HepG2 (cell line): ENCODE results near the gene CDT1. TPM values are rescaled to one million over a fixed set of nuclear protein-coding genes. Genes with fewer than 3 reads are reported as not detected.

Experiments used
- PHF20 ChIP-seq: sonication (generic); formaldehyde crosslinking; IDR thresholded peaks from 2 replicates; pipeline ENCODE4 v1.5.0; 2020; ENCODE audit warnings: mild to moderate bottlenecking, missing genetic modification reagents
- PHF5A ChIP-seq: IDR thresholded peaks from one replicate; pipeline ENCODE4 v1.6.1; 2018; ENCODE audit warnings: low read depth, missing genetic modification reagents; ENCODE audit not compliant: unreplicated experiment
- ZNF10 ChIP-seq: sonication (generic); formaldehyde crosslinking; IDR thresholded peaks from 2 replicates; pipeline ENCODE4 v1.4.0; 2020; ENCODE audit warnings: mild to moderate bottlenecking, low read depth, missing genetic modification reagents, borderline replicate concordance
- ZNF230 ChIP-seq: sonication (generic); formaldehyde crosslinking; IDR thresholded peaks from 2 replicates; pipeline ENCODE4 v1.4.0; 2020; ENCODE audit warnings: mild to moderate bottlenecking, missing genetic modification reagents
- ZNF234 ChIP-seq: sonication (generic); formaldehyde crosslinking; conservative IDR thresholded peaks from 2 replicates; pipeline ENCODE4 v1.5.1; 2020; ENCODE audit warnings: mild to moderate bottlenecking, missing genetic modification reagents
- ZNF326 ChIP-seq: sonication (generic); formaldehyde crosslinking; IDR thresholded peaks from 2 replicates; pipeline ENCODE4 v1.4.0; 2020; ENCODE audit warnings: missing genetic modification reagents, borderline replicate concordance
- ZNF598 ChIP-seq: sonication (generic); formaldehyde crosslinking; IDR thresholded peaks from 2 replicates; pipeline ENCODE4 v1.5.1; 2020; ENCODE audit warnings: mild to moderate bottlenecking, missing genetic modification reagents, borderline replicate concordance
- ZNF619 ChIP-seq: sonication (generic); formaldehyde crosslinking; IDR thresholded peaks from 2 replicates; pipeline ENCODE4 v1.4.0; 2020; ENCODE audit warnings: mild to moderate bottlenecking, missing genetic modification reagents
- ZNF747 ChIP-seq: sonication (generic); formaldehyde crosslinking; IDR thresholded peaks from 2 replicates; pipeline ENCODE4 v1.8.1; 2023; ENCODE audit warnings: missing genetic modification reagents, mild to moderate bottlenecking, borderline replicate concordance
- ZSCAN22 ChIP-seq: sonication (generic); formaldehyde crosslinking; IDR thresholded peaks from 2 replicates; pipeline ENCODE4 v1.4.0; 2020; ENCODE audit warnings: mild to moderate bottlenecking, missing genetic modification reagents
- polyA plus RNA-seq, 8 experiments: library from polyadenylated mRNA; depleted of rRNA in 3 of 8; stranded (reverse) in 7 of 8; unstranded in 1 of 8; fragments of >200 nt; fragmentation: Illumina TruSeq in 4 of 8; extraction: Trizol in 4 of 8; gene quantifications; 2 replicates each; pipeline versions ENCODE4 v1.2.1 to v1.2.3, GENCODE V29; 2011 to 2016; ENCODE audit warnings: low read depth in 4 of 8, missing spikeins in 1 of 8, mixed read lengths in 1 of 8; ENCODE audit not compliant: insufficient read depth in 1 of 8
- total RNA-seq, 5 experiments: library from RNA; depleted of rRNA; stranded (reverse); fragments of >200 nt; fragmentation: Illumina TruSeq; extraction: Trizol; gene quantifications; 2 replicates each; pipeline ENCODE4 v1.2.3, GENCODE V29; 2016; ENCODE audit warnings: low read depth in 1 of 5
- TF ChIP-seq, protein P1 (sequence below): sonication (generic); formaldehyde crosslinking; IDR thresholded peaks from 2 replicates; pipeline ENCODE4 v1.4.0; 2020; ENCODE audit warnings: missing genetic modification reagents
- TF ChIP-seq, protein P2 (sequence below): sonication (generic); formaldehyde crosslinking; IDR thresholded peaks from 2 replicates; pipeline ENCODE4 v1.4.0; 2020; ENCODE audit warnings: missing genetic modification reagents
- TF ChIP-seq, protein P3 (sequence below): sonication (generic); formaldehyde crosslinking; IDR thresholded peaks from 2 replicates; pipeline ENCODE4 v1.9.0; 2021; ENCODE audit warnings: missing genetic modification reagents, mild to moderate bottlenecking, borderline replicate concordance
- TF ChIP-seq, protein P4 (sequence below): sonication (generic); formaldehyde crosslinking; IDR thresholded peaks from 2 replicates; pipeline ENCODE4 v1.4.0; 2020; ENCODE audit warnings: missing genetic modification reagents
- TF ChIP-seq, protein P5 (sequence below): sonication (generic); formaldehyde crosslinking; IDR thresholded peaks from 2 replicates; pipeline ENCODE4 v1.5.1; 2020; ENCODE audit warnings: missing genetic modification reagents, mild to moderate bottlenecking, borderline replicate concordance

CDT1 gene
- total and polyA plus RNA-seq, 2 of the 13 experiments (the other 11 are each of a cell fraction or from before 2014, with no cell fraction given), result 23.1 to 23.8 TPM

DNA sequence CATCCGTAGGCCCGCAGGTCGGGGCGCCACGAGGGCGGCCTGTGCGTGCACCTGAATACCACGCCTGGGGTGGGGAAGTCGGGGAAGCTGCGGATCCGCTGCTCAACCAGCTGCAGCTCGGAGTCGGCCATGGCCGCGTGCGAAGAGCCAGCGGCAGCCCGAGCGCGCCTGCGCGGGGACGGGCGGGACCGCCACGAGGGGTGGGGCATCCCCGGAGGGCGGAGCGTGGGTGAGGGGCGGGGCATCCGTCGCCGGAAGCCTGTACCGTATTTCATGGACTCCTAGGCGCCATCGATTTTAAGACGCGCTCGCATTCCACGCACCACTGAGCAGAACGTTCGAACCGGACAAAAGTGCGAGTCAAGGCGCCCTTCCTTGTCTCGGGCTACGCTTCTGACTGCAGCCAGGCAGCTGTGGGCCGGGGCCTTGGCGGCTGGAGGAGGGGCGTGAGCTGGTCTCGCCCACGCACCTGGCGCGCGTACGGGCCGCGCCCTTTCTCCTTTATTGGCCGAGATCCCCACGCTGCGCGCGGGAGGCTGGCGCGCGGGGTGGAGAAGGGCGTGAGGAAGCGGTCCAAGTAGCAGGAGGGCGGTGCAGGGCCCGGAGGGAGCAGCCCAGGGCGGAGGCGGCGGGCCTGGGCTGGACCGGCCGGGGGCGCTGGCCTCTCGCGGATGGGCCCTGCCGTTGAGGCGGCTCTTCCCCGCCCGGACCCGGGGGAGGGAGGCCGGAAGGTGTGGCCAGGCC lies 8.4 kb downstream of the CDT1 start, which contains the start of gene APRT (continued):
- TF ChIP-seq, protein P1, sequence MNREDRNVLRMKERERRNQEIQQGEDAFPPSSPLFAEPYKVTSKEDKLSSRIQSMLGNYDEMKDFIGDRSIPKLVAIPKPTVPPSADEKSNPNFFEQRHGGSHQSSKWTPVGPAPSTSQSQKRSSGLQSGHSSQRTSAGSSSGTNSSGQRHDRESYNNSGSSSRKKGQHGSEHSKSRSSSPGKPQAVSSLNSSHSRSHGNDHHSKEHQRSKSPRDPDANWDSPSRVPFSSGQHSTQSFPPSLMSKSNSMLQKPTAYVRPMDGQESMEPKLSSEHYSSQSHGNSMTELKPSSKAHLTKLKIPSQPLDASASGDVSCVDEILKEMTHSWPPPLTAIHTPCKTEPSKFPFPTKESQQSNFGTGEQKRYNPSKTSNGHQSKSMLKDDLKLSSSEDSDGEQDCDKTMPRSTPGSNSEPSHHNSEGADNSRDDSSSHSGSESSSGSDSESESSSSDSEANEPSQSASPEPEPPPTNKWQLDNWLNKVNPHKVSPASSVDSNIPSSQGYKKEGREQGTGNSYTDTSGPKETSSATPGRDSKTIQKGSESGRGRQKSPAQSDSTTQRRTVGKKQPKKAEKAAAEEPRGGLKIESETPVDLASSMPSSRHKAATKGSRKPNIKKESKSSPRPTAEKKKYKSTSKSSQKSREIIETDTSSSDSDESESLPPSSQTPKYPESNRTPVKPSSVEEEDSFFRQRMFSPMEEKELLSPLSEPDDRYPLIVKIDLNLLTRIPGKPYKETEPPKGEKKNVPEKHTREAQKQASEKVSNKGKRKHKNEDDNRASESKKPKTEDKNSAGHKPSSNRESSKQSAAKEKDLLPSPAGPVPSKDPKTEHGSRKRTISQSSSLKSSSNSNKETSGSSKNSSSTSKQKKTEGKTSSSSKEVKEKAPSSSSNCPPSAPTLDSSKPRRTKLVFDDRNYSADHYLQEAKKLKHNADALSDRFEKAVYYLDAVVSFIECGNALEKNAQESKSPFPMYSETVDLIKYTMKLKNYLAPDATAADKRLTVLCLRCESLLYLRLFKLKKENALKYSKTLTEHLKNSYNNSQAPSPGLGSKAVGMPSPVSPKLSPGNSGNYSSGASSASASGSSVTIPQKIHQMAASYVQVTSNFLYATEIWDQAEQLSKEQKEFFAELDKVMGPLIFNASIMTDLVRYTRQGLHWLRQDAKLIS (CRISPR knock-in tag), result 0 out of 2 replicates have a peak, but pooled peaks have one; percentile 47
- TF ChIP-seq ZNF326 (CRISPR knock-in tag) (no peak), ZSCAN22 (CRISPR knock-in tag) (peak; percentile 34; the same call in 1 of the 2 replicates), ZNF747 (peak; percentile 60), ZNF10 (no peak), ZNF619 (CRISPR knock-in tag) (peak; percentile 72; the same call in 1 of the 2 replicates), PHF20 (CRISPR knock-in tag) (peak; percentile 73), ZNF598 (CRISPR knock-in tag) (peak; percentile 95), ZNF230 (CRISPR knock-in tag) (peak; percentile 84), ZNF234 (CRISPR knock-in tag) (no peak; the same call in 1 of the 2 replicates), PHF5A (CRISPR knock-in tag) (peak; percentile 67)
- TF ChIP-seq, protein P2, sequence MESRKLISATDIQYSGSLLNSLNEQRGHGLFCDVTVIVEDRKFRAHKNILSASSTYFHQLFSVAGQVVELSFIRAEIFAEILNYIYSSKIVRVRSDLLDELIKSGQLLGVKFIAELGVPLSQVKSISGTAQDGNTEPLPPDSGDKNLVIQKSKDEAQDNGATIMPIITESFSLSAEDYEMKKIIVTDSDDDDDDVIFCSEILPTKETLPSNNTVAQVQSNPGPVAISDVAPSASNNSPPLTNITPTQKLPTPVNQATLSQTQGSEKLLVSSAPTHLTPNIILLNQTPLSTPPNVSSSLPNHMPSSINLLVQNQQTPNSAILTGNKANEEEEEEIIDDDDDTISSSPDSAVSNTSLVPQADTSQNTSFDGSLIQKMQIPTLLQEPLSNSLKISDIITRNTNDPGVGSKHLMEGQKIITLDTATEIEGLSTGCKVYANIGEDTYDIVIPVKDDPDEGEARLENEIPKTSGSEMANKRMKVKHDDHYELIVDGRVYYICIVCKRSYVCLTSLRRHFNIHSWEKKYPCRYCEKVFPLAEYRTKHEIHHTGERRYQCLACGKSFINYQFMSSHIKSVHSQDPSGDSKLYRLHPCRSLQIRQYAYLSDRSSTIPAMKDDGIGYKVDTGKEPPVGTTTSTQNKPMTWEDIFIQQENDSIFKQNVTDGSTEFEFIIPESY, result peak; percentile 3; the same call in 1 of the 2 replicates
- TF ChIP-seq, protein P3, sequence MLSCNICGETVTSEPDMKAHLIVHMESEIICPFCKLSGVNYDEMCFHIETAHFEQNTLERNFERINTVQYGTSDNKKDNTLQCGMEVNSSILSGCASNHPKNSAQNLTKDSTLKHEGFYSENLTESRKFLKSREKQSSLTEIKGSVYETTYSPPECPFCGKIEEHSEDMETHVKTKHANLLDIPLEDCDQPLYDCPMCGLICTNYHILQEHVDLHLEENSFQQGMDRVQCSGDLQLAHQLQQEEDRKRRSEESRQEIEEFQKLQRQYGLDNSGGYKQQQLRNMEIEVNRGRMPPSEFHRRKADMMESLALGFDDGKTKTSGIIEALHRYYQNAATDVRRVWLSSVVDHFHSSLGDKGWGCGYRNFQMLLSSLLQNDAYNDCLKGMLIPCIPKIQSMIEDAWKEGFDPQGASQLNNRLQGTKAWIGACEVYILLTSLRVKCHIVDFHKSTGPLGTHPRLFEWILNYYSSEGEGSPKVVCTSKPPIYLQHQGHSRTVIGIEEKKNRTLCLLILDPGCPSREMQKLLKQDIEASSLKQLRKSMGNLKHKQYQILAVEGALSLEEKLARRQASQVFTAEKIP (CRISPR knock-in tag), result no peak
- TF ChIP-seq, protein P4, sequence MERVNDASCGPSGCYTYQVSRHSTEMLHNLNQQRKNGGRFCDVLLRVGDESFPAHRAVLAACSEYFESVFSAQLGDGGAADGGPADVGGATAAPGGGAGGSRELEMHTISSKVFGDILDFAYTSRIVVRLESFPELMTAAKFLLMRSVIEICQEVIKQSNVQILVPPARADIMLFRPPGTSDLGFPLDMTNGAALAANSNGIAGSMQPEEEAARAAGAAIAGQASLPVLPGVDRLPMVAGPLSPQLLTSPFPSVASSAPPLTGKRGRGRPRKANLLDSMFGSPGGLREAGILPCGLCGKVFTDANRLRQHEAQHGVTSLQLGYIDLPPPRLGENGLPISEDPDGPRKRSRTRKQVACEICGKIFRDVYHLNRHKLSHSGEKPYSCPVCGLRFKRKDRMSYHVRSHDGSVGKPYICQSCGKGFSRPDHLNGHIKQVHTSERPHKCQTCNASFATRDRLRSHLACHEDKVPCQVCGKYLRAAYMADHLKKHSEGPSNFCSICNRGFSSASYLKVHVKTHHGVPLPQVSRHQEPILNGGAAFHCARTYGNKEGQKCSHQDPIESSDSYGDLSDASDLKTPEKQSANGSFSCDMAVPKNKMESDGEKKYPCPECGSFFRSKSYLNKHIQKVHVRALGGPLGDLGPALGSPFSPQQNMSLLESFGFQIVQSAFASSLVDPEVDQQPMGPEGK (CRISPR knock-in tag), result peak; percentile 47
- TF ChIP-seq, protein P5, sequence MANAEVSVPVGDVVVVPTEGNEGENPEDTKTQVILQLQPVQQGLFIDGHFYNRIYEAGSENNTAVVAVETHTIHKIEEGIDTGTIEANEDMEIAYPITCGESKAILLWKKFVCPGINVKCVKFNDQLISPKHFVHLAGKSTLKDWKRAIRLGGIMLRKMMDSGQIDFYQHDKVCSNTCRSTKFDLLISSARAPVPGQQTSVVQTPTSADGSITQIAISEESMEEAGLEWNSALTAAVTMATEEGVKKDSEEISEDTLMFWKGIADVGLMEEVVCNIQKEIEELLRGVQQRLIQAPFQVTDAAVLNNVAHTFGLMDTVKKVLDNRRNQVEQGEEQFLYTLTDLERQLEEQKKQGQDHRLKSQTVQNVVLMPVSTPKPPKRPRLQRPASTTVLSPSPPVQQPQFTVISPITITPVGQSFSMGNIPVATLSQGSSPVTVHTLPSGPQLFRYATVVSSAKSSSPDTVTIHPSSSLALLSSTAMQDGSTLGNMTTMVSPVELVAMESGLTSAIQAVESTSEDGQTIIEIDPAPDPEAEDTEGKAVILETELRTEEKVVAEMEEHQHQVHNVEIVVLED (CRISPR knock-in tag), result peak; percentile 71
